Posterior cingulate gyrus (tissue), 11 donors: ENCODE results near the gene SND1.
A peak's percentile ranks its signal among the peaks of the same experiment; 100 is the strongest.

Experiments
- DNase-seq, 10 donors: peaks; one replicate each; pipeline versions ENCODE4 v3.0.0 to v3.0.0-alpha.2; 2020 to 2021; ENCODE audit warnings: mixed read lengths in 3 of 10
- intact Hi-C: fragments of 100-400 bp; cut with DNase I; formaldehyde crosslinking; loops from one replicate; pipeline ENCODE4 v1.15.1; 2023

Gene SND1

GRCh38 chr7:128110641-128111364, 458.8 kb downstream of the SND1 start:
- intact Hi-C loops: no loop called here

GRCh38 chr7:128112018-128112780, 460.2 kb downstream of the SND1 start:
- peak in 1 of 10 donors; percentile 47 for DNase-seq

More at GRCh38 chr7:128110641-128111364, 458.8 kb downstream of the SND1 start:
- peak in 2 of 10 donors; percentile 34 to 45 for DNase-seq

GRCh38 chr7:128112781-128113221, 460.8 kb downstream of the SND1 start:
- DNase-seq: peak in 3 of 10 donors; percentile 32 to 90 (median 83)
- intact Hi-C loops: no loop called here

More at GRCh38 chr7:128112018-128112780, 460.2 kb downstream of the SND1 start:
- intact Hi-C loops: no loop called here

- peak in 3 of 10 donors; percentile 11 to 38 (median 17) for DNase-seq
- intact Hi-C loops: no loop called here
These were observed 461.8 kb downstream of the SND1 start for GRCh38 chr7:128113839-128114238.

GRCh38 chr7:128114806-128115205, 462.8 kb downstream of the SND1 start:
- intact Hi-C loops: no loop called here
- peak in 3 of 10 donors; percentile 4 to 39 (median 30) for DNase-seq

GRCh38 chr7:128115336-128115820, 463.4 kb downstream of the SND1 start:
- intact Hi-C loops: no loop called here

GRCh38 chr7:128115821-128116723, 464.1 kb downstream of the SND1 start:
- intact Hi-C loops: no loop called here
- peak in 2 of 10 donors; percentile 72 to 73 for DNase-seq

More at GRCh38 chr7:128115336-128115820, 463.4 kb downstream of the SND1 start:
- DNase-seq: peak in 2 of 10 donors; percentile 1 to 33

GRCh38 chr7:128116740-128117139, 464.7 kb downstream of the SND1 start:
- DNase-seq: peak in 1 of 10 donors; percentile 75
- intact Hi-C loops: no loop called here

- intact Hi-C loops: no loop called here
- peak in 2 of 10 donors; percentile 43 to 59 for DNase-seq
These were observed 465.7 kb downstream of the SND1 start for GRCh38 chr7:128117691-128118090.

- peak in 1 of 10 donors; percentile 69 for DNase-seq
- intact Hi-C loops: no loop called here
These were observed 467.0 kb downstream of the SND1 start for GRCh38 chr7:128119036-128119435.

- intact Hi-C loops: no loop called here
- DNase-seq: peak in 1 of 10 donors; percentile 31
These were observed 468.1 kb downstream of the SND1 start for GRCh38 chr7:128120116-128120515.

GRCh38 chr7:128120976-128121490, 469.0 kb downstream of the SND1 start:
- peak in 1 of 10 donors; percentile 22 for DNase-seq
- intact Hi-C loops: no loop called here

- intact Hi-C loops: no loop called here
- peak in 2 of 10 donors; percentile 75 to 83 for DNase-seq
These were observed 469.9 kb downstream of the SND1 start for GRCh38 chr7:128121711-128122530.

GRCh38 chr7:128122576-128123290, 470.7 kb downstream of the SND1 start:
- DNase-seq: peak in 1 of 10 donors; percentile 65
- intact Hi-C loops: no loop called here

GRCh38 chr7:128123291-128124037, 471.5 kb downstream of the SND1 start:
- intact Hi-C loops: no loop called here

GRCh38 chr7:128124786-128125185, 472.8 kb downstream of the SND1 start:
- intact Hi-C loops: no loop called here
- DNase-seq: no peak

More at GRCh38 chr7:128123291-128124037, 471.5 kb downstream of the SND1 start:
- DNase-seq: no peak

- intact Hi-C loops: no loop called here
- DNase-seq: no peak
These were observed 473.8 kb downstream of the SND1 start for GRCh38 chr7:128125816-128126215.

GRCh38 chr7:128128401-128128800, 476.4 kb downstream of the SND1 start:
- intact Hi-C loops: no loop called here

More at GRCh38 chr7:128128401-128128800, 476.4 kb downstream of the SND1 start:
- no peak for DNase-seq
